Glomerular visceral epithelial cell (primary cell): ENCODE measurements around the gene PTPRM.
A peak's percentile ranks its signal among the peaks of the same experiment; 100 is the strongest.

ENCODE experiments used
- DNase-seq: peaks from one replicate; pipeline ENCODE4 v3.0.0-alpha.2; 2016; ENCODE audit errors: extremely low spot score

The PTPRM gene

DNA sequence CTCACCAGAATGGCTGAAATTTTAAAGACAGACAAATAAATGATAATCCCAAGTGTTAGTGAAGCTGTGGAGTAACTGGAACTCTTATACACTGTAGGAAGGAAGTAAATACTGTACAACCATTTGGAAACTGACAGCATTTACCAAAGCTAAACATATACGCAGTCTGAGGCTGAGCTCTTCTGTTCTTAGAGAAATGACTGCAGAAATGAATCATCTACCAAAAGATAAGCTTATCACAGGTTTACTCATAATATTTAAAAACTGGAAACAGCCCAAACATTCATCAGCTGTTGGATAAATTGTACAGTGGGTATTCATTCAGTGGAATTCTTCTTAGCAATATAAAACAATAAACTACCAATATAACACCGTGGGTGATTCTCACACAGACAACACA, 824.0 kb downstream of the PTPRM start:
- no peak for DNase-seq

DNA sequence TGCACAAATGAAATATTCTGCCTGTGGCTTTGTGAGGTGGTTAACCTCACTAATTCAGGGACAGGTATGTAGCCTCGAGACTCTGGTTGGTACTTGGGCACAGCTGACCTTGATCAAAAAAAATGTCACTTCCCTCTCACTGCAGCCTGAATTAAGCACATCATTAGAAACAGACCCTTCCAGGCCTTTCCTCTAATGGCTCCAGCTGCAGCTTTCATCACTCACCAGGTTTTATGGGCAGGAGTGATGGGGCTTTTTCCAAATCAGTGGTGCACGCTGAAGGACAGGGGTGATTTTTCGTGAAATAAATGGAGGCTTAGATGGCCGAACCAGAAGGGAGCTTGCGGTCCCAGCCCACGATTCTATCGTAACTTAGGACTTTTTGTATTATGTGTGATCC, 829.1 kb downstream of the PTPRM start:
- DNase-seq, result no peak

DNA sequence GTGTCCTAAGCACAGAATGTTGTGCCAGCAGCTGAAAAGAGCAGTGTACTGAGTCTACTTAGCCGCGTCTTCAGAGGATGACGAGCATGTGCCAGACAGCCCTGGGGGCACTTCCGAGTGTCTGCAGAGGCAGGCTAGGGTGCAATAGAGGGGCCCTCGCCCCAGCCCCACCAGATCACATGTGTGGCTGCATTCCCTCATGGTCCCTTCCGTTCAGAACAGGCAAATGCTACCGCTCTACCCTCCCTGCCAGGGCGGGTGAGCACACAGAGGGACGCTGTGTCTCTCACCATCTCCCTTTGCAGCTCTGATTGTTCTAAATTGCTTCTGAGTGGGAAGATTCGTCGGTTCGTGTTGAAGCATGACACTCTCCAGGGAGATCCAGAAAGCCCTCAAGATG, 829.9 kb downstream of the PTPRM start:
- DNase-seq, result no peak

DNA sequence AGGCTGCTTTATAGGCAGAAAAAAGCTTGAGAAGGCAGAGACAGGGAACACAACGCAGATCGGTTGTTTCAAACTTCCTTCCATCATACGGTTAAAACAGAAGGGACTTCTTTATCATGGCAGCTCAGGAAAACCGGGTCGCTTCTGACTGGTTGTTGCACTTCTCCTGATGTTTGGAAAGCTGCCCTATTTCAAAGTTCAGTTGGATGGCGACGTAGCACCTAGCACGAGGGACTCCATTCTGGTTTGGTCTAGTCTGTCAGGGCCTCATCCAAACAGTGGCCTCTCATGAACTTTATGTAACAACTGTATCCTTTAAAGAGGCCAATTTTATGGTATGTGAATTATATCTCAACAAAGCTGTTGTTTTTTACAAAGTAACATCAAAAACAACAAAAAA, 832.0 kb downstream of the PTPRM start:
- no peak for DNase-seq

DNA sequence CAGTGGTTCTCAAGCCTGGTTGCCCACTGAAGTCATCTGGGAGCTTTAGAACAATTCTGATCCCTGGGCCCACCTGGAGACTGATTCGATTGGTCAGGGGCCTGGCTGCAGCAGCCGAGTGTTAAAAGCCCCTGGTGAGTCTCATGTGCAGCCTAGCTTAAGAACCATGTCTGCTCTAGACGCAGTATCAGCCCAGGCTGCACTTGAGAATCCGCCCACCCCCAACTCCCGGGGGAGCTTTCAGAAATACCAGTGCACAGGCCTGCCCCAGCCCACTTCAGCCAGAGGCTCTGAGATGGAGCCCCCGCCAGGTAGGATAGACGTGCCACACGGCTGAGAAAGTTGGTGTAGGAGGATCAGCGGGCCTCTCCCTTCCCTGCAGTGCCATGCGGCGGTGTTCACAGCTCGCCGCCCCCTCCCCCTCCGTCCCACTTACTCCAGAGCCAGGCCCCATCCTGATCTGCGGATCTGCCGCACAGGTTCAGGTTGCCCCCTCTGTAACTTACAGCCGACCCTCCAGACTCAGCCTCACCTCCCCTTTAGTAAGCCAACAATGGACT, 833.2 kb downstream of the PTPRM start:
- no peak for DNase-seq

DNA sequence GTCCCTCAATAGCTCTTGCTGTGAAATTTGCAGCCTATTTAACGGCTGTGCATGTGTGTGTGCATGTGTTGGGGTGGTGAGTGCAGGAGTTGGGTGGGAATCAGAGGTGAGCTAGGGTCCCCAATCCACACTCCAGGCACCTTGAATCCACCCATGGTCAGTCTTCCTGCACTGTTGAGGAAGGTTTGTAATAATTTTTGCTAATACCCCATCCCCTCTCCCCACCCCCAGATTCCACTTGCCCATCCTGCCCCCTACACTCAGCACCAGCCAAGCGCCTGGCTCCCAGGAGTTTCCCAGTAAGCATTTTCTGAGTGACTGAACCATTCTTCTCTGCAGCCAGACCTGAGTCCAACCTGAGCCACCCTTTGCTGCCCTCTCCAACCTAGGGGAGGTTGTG, 833.7 kb downstream of the PTPRM start:
- no peak for DNase-seq

DNA sequence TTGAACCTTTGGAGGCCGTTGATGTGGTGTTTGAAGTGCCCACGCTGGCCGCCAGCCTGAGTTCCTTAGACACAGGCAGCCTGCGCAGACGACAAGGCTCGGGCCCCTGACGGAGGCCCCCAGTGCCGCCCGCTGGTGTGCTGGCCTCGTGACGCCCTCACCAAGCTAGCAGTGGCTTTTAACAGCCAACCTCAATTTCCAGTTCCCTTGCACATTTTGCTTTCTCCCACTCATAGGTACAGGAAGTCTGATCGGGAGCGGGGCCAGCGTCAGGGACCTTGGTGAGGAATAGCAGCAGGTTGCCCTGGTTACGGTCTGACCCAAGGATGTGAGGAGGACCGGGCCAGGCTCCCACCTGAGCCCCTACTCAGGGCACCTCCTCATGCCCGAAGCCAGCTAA, 834.5 kb downstream of the PTPRM start:
- no peak for DNase-seq

DNA sequence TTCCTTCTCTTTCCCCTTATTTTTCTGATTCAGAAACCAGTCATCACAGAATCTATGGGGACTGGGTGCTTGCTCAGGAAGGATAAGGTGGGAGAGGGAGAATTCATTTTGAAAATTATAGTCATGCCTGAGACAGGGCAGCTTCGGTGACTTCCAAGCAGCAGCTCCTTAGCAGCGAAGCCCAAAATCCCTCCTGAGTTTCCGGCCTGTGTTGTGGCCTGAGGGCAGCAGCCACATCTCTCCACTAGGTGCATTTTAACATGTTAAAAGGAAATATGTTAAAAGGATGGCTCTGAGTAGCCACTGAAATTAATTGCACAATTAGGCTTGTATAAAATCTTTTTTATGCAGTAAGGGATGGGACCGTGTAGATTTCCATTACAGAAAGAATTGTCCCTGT, 835.1 kb downstream of the PTPRM start:
- no peak for DNase-seq

DNA sequence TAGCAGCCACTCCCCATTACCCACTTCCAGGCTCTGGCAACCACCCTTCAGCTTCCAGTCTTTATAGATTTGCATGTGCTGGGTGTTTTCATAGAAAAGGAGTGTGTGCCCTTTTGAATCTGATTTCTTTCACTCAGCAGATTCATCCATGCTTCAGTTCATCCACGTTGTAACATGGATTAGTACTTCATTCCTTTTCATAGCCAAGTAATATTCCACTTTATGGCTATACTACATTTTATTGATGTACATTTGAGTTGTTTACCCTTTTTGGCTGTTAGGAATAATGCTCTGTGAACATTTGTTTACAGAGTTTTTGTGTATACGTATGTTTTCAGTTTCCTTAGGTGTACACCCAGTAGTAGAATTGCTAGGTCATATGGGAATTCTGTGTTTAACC, 836.6 kb downstream of the PTPRM start:
- DNase-seq, result no peak

DNA sequence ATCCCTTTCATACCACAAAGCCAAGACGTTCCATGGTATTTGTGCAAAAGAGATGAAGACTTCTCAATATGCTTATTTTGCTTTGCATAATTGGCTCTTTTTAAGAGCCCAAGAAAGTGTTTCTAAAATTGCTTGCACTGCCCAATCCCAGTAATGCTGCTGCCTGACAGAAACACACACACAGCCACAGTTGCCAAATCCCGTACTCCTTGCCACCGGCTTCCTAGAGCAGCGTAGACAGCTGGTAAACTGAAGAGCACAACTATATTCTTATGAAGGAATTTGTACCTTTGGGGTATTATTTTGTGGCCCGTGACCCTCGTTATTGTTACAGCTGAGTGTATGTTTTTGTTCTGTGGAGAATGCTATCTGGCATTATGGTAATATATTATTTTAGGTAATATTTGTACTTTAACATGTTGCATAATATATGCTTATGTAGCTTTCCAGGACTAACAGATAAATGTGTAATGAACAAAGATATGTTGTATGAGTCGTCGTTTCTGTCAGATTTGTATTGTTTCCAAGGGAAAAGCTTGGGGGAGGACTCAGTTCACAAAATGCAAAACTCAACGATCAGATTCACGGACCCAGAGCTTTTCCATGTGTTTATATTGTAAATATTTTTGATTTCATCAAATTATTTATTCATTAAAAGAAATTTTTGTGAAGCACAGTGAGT, 839.2 kb downstream of the PTPRM start:
- DNase-seq, result no peak

DNA sequence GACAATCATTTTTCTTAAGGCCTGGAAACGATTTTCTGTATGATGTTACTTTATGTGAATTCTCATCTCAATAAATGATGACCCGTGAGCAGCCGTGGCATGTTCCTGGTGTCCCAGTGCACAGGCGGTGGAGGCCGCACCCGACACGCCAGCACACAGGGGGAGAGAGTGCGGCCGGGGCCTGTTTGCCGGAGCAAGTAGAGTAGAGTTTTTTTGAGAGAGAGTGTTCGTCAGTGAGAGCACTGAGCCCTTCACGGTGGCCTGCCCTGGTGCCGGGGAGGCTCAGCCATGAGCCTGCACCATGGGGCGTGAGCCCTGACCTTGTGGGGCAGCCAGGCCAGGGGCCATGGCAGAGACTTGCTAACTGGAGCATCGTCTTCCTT, 839.7 kb downstream of the PTPRM start:
- DNase-seq, result no peak

DNA sequence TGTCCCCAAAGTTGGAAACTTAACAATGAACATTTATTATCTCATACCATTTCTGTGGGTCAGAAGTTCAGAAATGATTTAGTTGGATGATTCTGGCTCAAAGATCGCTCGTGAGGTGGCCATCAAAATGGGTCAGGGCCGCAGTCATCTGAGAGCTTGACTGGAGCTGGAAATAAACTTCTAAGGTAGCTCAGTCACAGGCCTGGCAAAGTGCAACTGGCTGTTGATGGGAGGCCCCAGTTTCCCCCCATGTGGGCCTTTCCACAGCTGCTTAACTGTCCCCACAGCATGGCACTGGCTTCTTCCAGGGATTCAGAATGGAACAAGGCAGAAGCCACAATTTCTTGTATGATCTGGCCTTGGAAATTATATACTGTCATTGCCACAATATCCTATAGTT, 842.0 kb downstream of the PTPRM start:
- no peak for DNase-seq

DNA sequence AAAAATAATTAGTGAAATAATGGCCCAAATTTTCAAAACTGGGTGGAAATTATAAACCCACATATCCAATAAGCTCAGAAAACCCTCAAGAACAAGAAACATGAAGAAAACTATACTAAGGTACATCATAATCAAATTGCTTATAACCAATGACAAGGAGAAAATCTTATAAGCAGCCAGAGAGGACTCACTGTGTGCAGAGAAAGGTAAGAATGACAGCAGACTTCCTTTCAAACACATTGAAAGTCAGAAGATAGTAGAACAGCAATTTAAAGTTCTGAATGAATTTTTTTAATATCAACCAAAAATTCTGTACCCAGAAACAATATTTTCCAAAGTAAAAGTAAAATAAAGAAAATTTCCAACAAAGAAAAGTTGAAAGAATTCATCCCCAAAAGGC, 844.4 kb downstream of the PTPRM start:
- DNase-seq, result no peak

DNA sequence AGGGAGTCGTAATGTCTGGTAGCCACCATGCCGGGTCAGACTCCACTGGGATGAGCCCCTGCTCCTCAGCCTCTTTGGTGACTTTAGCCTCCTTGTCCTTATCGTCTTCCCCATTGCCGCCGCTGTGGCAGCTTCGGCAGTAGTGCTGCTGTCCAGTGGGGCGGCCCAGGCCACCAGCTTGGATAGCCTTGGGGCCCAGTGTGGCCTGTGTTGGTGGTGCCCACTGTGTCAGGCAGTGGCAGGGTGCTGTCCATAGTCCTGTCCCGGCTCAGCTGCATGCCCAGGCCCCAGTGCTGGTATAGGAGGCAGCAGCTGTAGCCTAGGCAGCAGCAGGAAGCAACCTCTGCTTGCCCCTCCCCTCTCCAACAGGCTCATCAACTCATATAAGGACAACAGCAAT, 845.0 kb downstream of the PTPRM start:
- no peak for DNase-seq

DNA sequence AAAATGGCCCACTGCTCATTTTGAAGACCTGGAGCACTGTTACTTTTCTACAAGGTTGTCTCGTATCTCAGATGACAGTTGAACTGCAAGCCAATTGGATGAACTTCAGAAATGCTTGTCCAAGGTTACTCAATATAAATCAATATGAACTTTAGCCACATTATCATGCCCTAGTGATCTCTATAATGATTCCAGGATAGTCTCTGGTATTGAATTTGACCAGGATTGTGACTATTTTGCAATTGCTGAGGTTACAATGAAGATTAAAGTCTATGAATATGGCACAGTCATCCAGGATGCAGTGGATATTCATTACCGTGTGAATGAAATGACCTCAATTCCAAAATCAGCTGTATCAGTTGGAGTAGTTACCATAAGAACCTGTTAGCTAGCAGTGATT, 846.1 kb downstream of the PTPRM start:
- no peak for DNase-seq

DNA sequence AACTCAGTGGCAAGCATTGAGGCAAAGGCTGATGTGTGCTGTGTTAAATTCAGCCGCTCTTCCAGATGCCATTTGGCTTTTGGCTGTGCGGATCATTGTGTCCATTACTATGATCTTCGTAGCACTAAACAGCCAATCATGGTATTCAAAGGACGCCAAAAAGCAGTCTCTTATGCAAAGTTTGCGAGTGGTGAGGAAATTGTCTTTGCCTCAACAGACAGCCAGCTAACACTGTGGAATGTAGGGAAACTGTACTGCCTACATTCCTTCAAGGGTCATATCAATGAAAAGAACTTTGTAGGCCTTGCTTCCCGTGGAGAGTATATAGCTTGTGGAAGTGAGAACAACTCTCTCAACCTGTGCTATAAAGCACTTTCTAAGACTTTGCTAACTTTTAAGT, 846.6 kb downstream of the PTPRM start:
- no peak for DNase-seq

DNA sequence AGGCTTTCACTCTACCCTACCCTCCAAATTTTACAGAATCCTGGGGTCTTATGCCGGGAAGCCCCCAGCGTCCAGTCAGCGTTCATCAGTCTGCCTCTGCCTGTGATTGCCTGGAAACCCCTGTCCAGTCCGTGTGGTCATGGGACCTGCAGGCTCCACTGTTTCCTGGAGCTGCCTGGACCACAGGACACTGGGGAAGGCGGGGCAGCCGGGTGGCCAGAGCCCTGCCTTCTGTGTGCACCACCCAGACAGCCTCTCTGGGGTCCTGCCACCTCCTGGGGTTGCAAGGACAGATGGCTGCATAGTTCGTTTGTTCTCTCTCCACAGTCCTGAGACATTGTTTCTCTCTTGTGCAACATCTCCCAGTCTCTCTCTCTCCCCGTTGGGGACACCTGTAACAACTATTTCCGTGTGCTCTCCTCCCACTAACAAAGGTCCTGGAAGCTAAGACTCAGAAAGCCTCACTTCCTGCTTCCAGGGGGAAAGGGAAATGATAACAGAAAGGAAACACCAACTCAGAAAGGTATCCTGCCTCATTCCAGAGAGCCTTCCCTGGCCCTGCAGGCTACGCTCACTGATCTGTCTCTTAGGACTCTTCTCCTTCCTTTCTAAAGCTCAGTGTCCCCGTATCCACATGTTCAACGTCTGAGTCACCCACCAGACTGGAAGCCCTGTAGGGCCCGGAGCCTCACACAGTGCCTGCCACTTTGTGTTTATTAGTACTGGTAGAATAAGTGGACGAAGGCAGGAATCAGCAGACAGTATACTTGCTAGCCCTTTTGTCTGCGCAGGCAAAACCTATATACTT, 849.3 kb downstream of the PTPRM start:
- DNase-seq, result peak; percentile 7

DNA sequence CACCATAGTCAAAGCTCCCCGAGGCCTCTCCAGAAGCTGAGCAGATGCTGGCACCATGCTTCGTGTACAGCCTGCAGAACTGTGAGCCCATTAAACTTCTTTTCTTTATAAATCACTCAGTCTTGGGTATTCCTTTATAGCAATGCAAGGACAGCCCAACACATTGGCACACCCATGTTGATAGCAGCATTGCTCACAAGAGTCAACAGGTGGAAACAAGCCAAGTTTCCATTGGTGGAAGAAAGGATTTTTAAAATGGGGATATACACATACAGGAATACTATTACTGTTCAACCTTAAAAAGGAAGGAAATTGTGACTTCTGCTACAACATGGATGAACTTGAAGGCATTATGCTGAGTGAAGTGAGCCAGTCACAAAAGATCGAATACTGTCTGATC, 855.3 kb downstream of the PTPRM start:
- DNase-seq, result no peak

DNA sequence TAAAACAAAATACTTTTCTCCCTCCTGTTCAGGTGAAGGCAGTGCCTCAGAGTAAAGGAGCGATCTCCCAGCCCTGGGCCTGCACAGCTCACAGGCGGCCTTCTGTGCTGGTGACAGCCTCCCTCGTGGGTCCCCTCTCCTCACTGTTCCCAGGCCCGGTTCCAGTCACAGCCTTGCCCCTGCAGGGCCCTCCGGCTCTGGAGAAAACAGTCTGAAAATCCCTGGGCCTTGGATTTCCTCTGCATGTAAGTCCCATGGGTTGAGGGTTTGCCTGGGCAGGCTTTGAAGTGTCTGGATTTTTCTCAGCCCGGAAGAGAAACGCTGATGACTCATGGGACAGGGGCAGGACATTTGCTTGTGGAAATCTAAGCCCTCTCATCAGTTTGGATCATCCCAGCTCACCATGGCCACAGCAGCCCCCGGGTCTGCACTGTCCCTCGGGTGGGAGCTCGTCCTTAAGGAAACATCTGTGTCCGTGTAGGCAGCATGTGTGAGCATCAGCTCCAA, 856.0 kb downstream of the PTPRM start:
- DNase-seq, result peak; percentile 61

DNA sequence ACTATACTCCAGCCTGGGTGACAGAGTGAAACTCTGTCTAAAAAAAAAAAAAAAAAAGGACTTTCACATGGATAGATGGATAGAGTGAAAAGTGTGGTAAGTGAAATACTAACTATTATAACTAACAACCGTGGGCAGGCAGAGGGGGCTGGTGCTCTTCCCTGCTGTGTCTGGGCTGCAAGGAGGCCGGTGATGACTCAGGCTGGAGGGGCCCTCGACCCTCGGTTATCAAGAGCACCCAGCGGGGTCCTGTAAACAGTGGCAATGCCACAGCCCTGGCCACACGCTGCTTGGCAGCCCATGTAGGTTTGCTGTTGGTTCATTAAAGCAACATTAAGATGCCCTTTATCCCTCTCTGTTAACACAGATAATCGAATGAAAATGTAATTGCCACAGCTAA, 857.4 kb downstream of the PTPRM start:
- no peak for DNase-seq

DNA sequence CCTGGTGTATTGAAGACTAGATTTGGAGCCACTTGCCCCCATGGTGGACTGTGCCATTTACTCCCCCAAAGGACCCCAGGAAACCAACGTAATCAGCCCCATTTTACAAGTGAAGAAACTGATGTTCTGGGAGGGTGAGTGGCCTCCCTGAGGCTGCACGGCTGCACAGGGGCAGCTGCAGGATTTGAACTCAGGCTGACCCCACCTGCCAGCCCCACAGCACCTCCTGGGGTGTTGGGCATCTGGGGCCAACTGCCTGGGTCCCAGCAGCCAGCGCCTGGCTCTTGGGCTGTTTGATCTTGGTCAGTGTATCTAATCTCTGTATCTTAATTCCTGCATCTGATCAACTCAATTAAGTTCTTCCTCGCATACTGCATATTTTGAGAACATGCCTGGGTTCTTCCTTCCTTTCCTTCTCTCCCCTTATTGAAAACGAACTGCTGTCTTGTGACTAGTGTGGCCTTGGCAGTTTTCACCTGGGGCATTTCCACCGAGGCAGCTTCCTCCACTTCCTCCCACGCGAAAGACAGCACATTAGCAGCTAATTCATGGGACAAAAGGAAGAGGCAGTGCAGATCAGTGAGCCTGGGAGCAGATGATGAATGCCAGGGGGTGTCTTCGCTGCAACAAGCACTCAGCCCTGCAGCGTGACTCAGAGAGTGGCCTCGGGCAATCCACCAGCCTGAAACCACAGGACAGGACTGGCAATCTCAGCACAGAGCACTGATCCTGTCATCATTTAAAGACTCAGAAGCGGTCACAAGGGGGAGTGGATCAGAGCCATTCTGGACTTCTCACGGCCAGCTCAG, 858.0 kb downstream of the PTPRM start:
- peak; percentile 95 for DNase-seq

DNA sequence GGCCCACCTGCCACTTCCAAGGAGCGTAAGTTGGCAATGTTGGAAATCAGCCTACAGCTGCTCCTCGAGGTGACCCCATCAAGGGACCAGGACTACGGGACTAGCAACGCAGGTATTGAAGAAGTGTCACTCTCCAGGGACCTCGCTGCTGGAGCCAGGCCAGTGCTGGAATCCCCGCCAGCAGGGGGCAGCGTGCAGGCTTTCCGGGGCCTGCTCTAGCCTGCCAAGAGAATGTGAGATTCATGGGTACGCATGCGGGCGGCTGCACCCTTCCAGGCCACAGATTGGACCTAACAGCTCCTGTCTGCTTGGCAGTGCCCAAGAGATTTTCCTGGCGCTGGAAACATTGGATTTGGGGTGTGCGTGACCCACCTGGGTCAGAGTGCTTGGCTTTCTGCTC, 859.3 kb downstream of the PTPRM start:
- DNase-seq, result no peak
